GM21367 (cell line): ENCODE results near the gene REEP6.
"Not testable (repeated sequence)": the region's sequence is repeated elsewhere in the genome, so short reads cannot be mapped to it uniquely, and the experiment has no call there.

ENCODE experiments used
- ATAC-seq: cut with Tn5 transposase; IDR thresholded peaks from one replicate; pipeline ENCODE4 v1.9.1; 2021; ENCODE audit not compliant: unreplicated experiment

The REEP6 gene

GRCh38 chr19:1522838-1523237 lies 31.9 kb downstream of the REEP6 start:
- no peak for ATAC-seq

- no peak for ATAC-seq
These were observed 32.7 kb downstream of the REEP6 start, which contains the start of gene PLK5 for GRCh38 chr19:1523412-1524286. Gene PLK5, plus strand, starts transcription at chr19:1524077. Its CDS starts 2,920 bp downstream, at chr19:1526997.

- no peak for ATAC-seq
These were observed 33.4 kb downstream of the REEP6 start for GRCh38 chr19:1524287-1524971.

GRCh38 chr19:1524972-1525325 lies 34.0 kb downstream of the REEP6 start:
- no peak for ATAC-seq

- no peak for ATAC-seq
These were observed 34.4 kb downstream of the REEP6 start for GRCh38 chr19:1525343-1525742.

GRCh38 chr19:1526066-1526778 lies 35.2 kb downstream of the REEP6 start:
- ATAC-seq = no peak

GRCh38 chr19:1526979-1527649 lies 36.1 kb downstream of the REEP6 start:
- ATAC-seq = no peak

GRCh38 chr19:1527650-1528309 lies 36.8 kb downstream of the REEP6 start:
- no peak for ATAC-seq

GRCh38 chr19:1528596-1529429 lies 37.8 kb downstream of the REEP6 start:
- ATAC-seq = no peak

- ATAC-seq = no peak
These were observed 38.4 kb downstream of the REEP6 start for GRCh38 chr19:1529430-1529816.

- ATAC-seq = not testable (repeated sequence)
These were observed 39.9 kb downstream of the REEP6 start for GRCh38 chr19:1530856-1531255.

GRCh38 chr19:1531587-1531986 lies 40.6 kb downstream of the REEP6 start:
- no peak for ATAC-seq

- ATAC-seq = no peak
These were observed 41.0 kb downstream of the REEP6 start for GRCh38 chr19:1532003-1532402.

- ATAC-seq = no peak
These were observed 42.6 kb downstream of the REEP6 start for GRCh38 chr19:1533510-1534150.

- no peak for ATAC-seq
These were observed 44.0 kb downstream of the REEP6 start for GRCh38 chr19:1534972-1535371.

GRCh38 chr19:1535699-1536098 lies 44.7 kb downstream of the REEP6 start:
- not testable (repeated sequence) for ATAC-seq

- no peak for ATAC-seq
These were observed 48.0 kb downstream of the REEP6 start for GRCh38 chr19:1538978-1539377.

- ATAC-seq = not testable (repeated sequence)
These were observed 48.8 kb downstream of the REEP6 start for GRCh38 chr19:1539749-1540148.

GRCh38 chr19:1540365-1540925 lies 49.5 kb downstream of the REEP6 start:
- no peak for ATAC-seq
